Measurements from ENCODE around the gene KHDC1L.
A peak's percentile ranks its signal among the peaks of the same experiment; 100 is the strongest.
"Not testable (repeated sequence)": the region's sequence is repeated elsewhere in the genome, so short reads cannot be mapped to it uniquely, and the experiment has no call there.

Gene KHDC1L

DNA sequence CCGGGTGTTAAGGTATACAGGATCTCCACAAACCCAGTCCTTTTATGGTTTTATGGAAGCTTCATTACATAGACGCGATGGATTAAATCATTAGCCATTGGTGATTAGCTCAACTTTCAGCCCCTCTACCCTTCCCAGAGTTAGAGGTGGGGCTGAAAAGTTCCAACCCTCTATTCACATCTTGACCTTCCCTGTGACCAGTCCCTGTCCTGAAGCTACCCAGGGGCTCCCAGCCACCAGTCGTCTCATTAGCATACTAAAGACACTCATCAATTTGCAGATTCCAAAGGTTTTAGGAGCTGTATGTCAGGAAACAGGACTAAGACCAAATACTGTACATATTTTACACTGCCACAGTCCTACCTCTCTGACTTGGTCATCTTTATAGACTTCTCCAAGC is 21.0 kb downstream of the KHDC1L start:
- no peak for DNase-seq (ENCODE audit: low spot score)

DNA sequence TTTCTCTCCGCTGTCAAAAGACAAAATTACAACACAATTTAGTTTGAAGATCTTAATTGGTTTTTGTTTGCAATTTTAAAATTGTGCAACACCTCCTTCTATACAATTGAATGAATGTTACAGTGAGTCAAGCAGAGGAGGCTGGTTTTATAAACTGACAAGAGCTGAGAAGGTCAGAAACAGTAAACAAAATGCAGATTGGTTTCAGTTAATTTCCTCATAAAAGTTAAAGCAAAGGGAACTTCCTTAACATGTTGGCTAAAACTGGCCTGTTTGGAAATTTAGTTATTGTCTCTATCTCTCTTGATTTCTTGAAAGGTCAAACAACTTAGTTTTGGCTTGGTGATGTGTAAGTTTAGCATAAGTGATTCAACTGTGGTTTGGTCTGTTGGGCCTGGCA is 22.2 kb downstream of the KHDC1L start:
- no peak for DNase-seq (ENCODE audit: low spot score)

DNA sequence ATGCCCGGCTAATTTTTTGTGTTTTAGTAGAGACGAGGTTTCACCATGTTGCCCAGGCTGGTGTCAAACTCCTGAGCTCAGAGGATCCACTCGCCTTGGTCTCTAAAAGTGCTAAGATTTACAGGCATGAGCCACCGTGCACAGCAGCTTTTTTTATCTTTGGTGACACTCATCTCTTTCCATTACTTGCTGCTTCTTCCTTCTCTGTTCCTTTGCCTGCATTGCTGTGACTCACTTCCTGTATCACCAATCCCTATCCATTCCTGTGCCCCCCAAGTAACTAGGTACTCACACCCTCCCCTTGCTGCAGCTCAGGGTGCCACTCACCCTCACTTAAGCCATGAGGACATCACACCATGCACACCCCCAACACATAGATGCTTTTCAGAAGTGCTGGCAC is 24.6 kb downstream of the KHDC1L start:
- DNase-seq (ENCODE audit: low spot score), result no peak

DNA sequence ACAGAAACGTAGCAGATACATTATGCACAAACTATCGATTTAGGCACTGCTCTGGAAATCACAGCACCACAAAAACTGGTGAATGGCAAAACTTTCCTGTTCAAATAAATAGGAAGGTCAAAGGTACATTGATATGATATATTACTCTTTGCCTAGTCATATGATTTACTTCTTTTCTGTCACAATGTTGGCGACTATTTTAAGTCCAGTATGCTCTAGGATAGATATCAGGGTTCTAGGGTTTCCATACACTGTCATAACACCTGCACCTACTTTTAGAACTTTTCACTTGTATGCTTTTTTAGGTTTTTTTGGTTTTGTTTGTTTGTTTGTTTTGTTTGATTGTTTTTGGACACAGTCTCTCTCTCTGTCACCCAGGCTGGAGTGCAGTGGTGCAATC is 25.0 kb downstream of the KHDC1L start:
- DNase-seq (ENCODE audit: low spot score), result no peak

DNA sequence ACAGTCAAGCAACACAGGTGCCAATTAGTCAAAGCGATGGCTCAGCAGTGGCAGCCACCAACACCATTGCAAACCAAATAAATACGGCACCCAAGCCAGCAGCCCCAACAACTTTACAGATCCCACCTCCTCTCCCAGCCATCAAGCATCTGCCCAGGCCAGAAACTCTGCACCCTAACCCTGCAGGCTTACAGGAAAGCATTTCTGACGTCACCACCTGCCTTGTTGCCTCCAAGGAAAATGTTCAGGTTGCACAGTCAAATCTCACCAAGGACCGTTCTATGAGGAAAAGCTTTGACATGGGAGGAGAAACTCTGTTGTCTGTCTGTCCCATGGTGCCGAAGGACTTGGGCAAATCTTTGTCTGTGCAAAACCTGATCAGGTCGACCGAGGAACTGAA is 30.6 kb downstream of the KHDC1L start:
- DNase-seq (ENCODE audit: low spot score), result no peak

DNA sequence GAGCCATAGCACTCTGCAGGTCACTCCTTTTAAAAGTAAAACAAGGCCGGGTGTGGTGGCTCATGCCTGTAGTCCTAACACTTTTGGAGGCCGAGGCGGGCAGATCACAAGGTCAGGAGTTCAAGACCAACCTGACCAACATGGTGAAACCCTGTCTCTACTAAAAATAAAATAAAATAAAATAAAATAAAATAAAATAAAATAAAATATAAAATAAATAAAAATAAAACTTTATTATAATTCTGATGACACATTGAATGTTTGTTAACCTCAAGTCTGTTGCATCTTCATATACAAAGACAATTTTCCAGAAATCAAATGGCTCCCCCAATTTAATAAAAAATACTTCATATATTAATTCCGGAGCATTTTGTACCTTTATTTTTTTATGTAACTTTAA is 32.0 kb downstream of the KHDC1L start:
- DNase-seq (ENCODE audit: low spot score), result not testable (repeated sequence)

DNA sequence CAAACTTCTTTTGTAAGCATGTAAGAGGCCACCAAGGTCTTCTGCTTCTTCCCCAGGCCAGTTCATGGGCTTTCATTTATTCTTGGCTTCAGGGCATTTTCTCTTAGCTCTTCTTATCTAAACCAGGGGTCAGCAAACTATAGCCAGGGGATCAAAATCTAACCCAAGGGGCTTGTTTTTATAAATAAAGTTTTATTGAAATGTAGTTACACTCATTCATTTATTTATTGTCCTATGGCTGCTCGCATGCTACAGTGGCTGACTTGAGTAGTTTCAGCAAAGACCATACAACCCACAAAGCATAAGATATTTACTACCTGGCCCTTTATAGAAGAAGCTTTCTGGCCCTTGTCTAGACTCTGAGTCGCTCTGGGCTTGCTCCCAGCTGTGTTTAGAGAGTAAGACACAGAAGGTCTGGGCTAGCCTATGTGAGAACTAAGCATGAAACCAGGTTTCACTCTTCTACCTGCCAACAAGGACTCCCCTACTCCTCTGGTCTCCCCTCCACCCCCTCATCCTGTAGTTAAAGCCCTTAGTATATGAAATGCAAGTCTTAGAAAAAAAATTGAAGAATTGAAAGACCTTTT is 43.2 kb downstream of the KHDC1L start:
- no peak for DNase-seq (ENCODE audit: low spot score)

DNA sequence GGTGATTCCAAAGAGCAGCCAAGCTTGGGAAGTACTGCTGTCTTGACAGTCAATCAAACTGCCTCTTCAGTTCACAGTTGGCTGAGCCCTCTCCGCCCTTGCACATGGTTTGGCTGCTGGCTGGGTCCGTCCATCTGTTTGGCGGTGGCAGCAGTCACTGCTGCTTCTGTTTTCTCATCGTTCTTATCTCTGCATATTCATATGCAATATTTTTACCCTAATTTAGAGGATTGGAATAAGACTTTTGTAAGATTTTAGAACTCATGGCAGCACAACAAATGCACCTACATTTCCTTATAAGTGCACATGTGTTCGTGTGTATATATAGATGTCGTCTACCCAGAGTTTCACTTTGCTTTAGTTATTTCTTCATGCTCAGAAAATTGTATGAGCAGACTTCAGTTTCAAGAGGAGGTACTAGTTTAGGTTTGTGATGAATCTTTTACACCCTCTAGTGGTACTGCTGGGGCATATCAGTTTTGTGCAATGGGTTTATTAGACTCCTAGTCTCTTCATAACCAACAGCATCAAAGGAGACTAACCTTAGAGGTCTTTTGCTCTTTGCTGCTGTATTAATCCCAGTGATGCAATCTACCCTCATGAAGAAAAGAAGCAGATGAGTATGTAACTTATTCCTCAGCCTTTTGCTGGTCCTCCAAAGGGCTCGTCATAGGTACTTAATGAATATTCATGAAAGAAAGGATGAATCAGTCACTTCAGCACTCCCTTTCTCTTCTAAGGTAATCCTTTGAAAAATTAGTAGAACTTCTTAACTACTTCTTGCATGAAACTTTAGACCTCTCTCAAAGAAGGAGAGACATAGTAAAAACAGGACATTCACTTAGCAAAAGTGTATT is 44.3 kb downstream of the KHDC1L start:
- peak; percentile 30 for DNase-seq (ENCODE audit: low spot score)

DNA sequence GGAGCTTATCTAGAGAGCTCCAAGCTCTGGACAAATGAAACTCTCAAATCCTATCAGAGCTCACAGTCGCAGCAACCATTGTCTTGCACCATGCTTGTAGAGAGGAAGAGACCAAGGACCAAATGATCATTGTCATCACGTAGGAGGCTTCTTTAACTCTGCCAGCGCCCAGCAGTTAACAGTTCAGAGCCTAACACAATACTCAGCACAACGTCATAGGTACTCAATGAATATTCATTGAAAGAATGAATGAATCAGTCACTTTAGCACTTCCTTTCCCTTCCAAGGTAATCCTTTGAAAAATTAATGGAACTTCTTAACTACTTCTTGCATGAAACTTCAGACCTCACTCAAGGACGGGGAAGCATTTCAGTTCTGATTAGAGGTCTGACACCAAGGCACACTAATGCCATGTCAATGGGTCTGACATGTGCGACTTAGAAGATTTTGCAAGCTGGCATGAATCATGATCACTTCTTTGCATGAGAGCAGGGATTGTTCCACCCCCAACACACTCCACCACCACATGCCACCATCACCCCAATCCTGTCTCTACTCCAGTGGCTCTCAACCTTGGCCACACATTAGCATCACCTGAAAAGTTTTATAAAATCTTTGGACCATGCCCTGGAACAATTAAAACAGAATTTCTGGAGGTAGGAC is 45.1 kb downstream of the KHDC1L start:
- DNase-seq (ENCODE audit: low spot score), result no peak

DNA sequence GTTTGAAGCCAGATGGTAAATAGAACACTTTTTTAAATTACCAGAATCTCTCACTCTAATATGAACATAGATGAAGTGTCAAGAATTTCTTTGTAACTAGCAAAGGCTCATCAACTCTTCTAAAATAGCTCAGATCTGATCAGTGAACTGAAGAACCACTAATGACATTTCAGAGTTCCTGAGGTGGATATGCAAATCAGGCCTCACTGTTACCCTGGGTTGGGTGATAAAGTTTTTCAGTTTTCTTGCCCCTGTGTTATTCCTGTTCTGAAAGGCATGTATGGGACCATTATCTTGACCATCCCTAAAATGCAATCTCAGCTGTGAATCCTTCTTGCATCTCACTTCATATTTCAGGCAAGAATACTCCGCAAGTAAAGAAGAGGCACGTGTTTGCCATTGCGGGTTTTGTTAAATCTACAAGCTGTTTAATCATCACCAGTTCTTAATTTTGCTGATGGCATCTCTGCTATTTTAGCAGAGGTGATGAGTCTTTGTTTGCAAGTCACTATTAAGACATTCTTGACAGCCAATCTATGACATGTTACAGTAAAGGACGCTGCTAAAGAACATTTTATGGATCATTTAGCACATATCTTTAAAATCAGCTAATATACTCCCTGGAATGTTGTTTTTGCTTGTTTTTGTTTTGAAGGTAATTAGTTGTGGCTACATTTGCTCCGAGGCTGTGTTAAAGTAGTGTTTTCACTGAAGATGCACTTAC is 47.9 kb downstream of the KHDC1L start:
- no peak for DNase-seq (ENCODE audit: low spot score)

DNA sequence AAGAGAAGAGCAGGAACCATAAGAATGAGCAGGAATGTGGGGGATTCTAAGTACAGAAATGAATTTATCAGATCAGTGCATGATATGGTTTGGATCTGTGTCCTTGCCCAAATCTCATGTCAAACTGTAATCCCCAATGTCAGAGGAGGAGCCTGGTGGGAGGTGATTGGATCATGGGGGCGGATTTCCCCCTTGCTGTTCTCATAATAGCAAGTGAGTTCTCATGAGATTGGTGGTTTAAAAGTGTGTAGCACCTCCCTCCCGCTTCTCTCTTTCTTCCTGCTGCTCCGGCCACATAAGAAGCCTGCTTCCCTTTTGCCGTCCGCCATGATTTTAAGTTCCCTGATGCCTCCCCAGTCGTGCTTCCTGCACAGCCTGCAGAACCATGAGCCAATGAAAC is 49.2 kb downstream of the KHDC1L start:
- no peak for DNase-seq (ENCODE audit: low spot score)

DNA sequence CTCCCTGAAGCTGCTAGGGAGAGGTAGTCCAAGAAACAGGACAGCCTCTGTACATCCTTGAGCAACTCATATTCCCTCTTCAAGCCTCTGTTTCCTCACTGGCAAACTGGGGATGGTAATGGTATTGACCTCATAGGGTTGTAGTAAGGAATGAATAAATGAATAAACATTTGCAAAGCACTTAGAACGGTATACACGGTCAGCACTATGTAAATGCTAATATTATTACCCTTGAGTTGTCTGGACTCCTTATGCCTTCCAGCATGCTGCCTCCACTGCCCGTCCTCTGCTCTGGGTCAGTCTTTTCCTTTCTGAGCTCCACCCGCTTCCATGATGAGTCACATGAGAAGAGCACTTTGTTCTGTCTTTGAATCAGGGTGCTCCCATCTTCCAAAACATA is 50.6 kb downstream of the KHDC1L start:
- DNase-seq (ENCODE audit: low spot score), result no peak
